Right atrium auricular region (tissue), 2 donors: Measurements from ENCODE around the gene QRSL1. TPM values are rescaled to one million over a fixed set of nuclear protein-coding genes. Genes with fewer than 3 reads are reported as not detected.

ENCODE experiments used
- DNase-seq: peaks from one replicate; pipeline ENCODE4 v3.0.0-alpha.2; 2019; ENCODE audit warnings: low spot score
- H3K27ac ChIP-seq, 2 donors: fragments of 200-600 bp; sonication (generic); 1 replicate in 1 of 2; 2 replicates in 1 of 2; pipeline ENCODE4 v1.5.1; 2016 to 2019
- H3K27me3 ChIP-seq, 2 donors: fragments of 200-600 bp; sonication (generic); one replicate each; pipeline versions ENCODE4 v1.5.1 to v1.6.0; 2017 to 2019
- H3K36me3 ChIP-seq: fragments of 200-600 bp; sonication (generic); one replicate; pipeline ENCODE4 v1.5.1; 2016
- H3K4me1 ChIP-seq, 2 donors: fragments of 200-600 bp; sonication (generic); one replicate each; pipeline versions ENCODE4 v1.5.1 to v1.6.0; 2017 to 2019
- H3K4me3 ChIP-seq, 2 donors: fragments of 200-600 bp; sonication (generic); 1 replicate in 1 of 2; 2 replicates in 1 of 2; pipeline ENCODE4 v1.5.1; 2017 to 2019; ENCODE audit warnings: mild to moderate bottlenecking in 1 of 2, moderate library complexity in 1 of 2
- H3K9me3 ChIP-seq, 2 donors: fragments of 200-600 bp; sonication (generic); one replicate each; pipeline ENCODE4 v1.5.1; 2019
- total RNA-seq, 2 donors: library from RNA; depleted of rRNA; stranded (reverse); fragments of >200 nt; gene quantifications; one replicate each; pipeline ENCODE4 v1.1.0, GENCODE V29; 2016
- TF ChIP-seq, protein P1 (sequence below), 2 donors: fragments of 200-600 bp; sonication (generic); IDR thresholded peaks; one replicate each; pipeline ENCODE4 v1.5.1; 2019; ENCODE audit warnings: antibody characterized with exemption in 2 of 2

The QRSL1 gene
- total RNA-seq, 2 donors from 2014 or later = 7.0 to 17.1 TPM

DNA sequence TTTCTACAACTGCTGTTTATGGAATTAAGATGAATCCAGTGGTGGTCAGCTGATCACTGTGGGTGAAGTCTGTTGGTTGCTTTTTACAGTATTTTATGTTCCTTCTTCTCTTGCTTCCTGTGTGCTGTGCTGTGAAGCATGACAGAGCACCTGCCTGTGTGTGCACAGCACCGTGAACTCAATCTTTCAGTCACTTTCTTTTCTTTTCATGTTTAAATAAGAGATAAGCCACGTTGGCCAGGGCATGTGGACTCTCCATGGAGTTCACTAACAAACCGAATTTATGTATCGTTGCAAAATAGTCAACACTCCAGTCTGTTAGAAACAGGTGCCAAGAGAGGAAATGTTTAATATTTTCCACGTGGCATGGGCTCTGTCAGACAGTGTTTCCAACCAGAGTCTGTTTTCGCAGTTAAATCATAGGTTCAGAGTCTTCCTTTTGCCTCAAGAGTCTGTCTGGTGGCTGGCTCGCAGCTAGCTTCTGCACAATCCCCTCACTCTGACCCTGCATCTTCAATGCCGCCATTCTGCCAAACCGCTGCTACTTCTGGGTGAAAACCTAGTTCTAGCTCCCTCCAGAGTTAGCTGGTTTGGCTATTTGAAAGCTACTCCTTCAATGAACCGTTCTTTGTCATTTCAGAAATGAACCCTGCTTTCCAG lies 73.2 kb downstream of the QRSL1 start:
- no peaks in the 10 kb centered on the region for H3K4me1 ChIP-seq
- TF ChIP-seq, protein P1, sequence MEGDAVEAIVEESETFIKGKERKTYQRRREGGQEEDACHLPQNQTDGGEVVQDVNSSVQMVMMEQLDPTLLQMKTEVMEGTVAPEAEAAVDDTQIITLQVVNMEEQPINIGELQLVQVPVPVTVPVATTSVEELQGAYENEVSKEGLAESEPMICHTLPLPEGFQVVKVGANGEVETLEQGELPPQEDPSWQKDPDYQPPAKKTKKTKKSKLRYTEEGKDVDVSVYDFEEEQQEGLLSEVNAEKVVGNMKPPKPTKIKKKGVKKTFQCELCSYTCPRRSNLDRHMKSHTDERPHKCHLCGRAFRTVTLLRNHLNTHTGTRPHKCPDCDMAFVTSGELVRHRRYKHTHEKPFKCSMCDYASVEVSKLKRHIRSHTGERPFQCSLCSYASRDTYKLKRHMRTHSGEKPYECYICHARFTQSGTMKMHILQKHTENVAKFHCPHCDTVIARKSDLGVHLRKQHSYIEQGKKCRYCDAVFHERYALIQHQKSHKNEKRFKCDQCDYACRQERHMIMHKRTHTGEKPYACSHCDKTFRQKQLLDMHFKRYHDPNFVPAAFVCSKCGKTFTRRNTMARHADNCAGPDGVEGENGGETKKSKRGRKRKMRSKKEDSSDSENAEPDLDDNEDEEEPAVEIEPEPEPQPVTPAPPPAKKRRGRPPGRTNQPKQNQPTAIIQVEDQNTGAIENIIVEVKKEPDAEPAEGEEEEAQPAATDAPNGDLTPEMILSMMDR (IDR thresholded peaks at IDR 0.05) = no peak

DNA sequence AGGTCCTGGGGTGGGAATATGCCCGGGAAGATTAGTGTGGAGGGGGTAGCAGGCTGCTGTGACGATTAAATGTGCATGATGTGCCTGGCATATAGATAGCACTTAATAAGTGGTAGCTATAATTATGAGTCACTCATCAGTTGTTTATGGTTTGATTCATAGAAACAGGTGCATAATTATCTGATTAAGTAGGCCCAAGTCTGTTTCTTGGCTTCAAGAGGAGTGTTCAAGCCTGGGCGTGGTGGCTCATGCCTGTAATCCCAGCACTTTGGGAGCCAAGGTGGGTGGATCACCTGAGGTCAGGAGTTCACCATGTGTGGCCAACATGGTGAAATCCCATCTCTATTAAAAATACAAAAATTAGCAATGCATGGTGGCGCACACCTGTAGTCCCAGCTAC lies 74.9 kb downstream of the QRSL1 start:
- Histone ChIP-seq H3K27ac (no peak overlapping the region), H3K36me3 (no peaks in the 10 kb centered on the region), H3K4me1 (no peaks in the 10 kb centered on the region), H3K9me3 (no peaks in the 10 kb centered on the region), H3K27me3 (no peaks in the 10 kb centered on the region), H3K4me3 (no peak overlapping the region)
- TF ChIP-seq, protein P1 (IDR thresholded peaks at IDR 0.05) = no peak
- DNase-seq = no peak

More for the DNA sequence above, 73.2 kb downstream of the QRSL1 start:
- Histone ChIP-seq H3K4me3 (no peak overlapping the region), H3K36me3 (no peaks in the 10 kb centered on the region), H3K27me3 (no peaks in the 10 kb centered on the region), H3K27ac (no peak overlapping the region), H3K9me3 (no peaks in the 10 kb centered on the region)
- DNase-seq = no peak

DNA sequence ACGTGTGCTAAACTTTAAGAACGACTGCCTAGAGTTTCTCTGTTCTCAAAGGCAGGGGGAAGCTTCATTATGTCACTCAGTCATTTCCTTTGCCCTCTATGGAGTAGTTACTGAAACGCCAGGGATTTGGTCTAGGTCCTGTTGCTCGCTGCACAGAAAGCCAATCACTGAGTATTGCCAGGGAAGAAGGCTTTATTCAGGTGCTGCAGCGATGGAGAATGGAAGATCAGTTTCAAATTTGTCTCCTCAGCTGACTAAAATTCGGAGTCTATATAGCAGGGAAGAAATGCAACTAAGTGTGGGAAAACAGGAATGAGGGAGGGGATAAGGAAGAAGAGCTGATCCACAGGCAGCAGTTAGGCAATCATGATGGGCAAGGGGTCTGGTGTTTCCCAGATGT lies 75.8 kb downstream of the QRSL1 start:
- no peaks in the 10 kb centered on the region for H3K36me3 ChIP-seq

DNA sequence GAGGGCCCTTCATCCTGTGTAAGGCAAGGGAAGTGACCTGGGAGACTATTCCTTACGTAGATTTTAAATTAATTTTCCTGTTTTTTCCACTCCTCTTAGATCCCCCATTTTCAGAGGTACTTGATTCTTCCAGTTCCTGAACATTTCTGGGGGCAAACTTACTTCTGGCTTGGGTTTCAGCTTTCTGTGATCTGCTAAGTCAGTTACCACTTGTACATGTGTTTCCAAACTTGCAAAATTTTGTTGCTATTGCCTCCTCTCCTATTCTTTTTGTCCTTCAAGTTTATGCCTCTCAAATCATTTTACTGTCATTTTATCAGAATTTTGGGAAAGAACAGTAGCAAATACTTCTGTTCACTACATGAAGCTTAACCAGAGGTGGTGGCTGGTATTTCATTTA lies 81.2 kb downstream of the QRSL1 start:
- DNase-seq = no peak
- no peak overlapping the region for H3K27ac ChIP-seq
- H3K27me3 ChIP-seq = no peaks in the 10 kb centered on the region
- H3K4me3 ChIP-seq = no peak overlapping the region
- TF ChIP-seq, protein P1 (IDR thresholded peaks at IDR 0.05) = no peak
- H3K4me1 ChIP-seq = no peaks in the 10 kb centered on the region
- no peaks in the 10 kb centered on the region for H3K36me3 ChIP-seq
- no peaks in the 10 kb centered on the region for H3K9me3 ChIP-seq

More for the DNA sequence above, 75.8 kb downstream of the QRSL1 start:
- Histone ChIP-seq H3K27me3 (no peaks in the 10 kb centered on the region), H3K4me3 (no peak overlapping the region), H3K9me3 (no peaks in the 10 kb centered on the region), H3K27ac (no peak overlapping the region), H3K4me1 (no peaks in the 10 kb centered on the region)
- DNase-seq = no peak
- TF ChIP-seq, protein P1 (IDR thresholded peaks at IDR 0.05) = no peak

DNA sequence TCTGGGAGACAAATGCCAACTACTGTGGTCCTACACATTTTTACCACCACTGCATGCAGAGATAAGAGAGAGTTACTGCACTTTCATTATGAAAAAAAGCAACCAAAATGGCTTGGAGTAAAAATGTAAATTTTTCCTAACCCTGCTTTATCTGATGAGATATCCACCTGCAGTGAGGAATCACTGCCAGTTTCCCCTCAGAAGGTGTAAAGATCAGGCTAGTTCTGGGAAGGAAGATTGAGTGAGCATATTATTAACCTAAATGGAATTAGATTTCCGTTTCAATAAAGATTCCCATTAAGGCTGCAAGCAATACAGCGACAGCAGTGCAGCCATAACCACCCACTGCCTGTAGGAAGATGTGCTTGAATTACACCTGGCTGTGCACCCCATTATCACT lies 84.9 kb downstream of the QRSL1 start:
- Histone ChIP-seq H3K36me3 (no peaks in the 10 kb centered on the region), H3K4me1 (no peaks in the 10 kb centered on the region), H3K27ac (no peak overlapping the region), H3K4me3 (no peak overlapping the region), H3K27me3 (no peaks in the 10 kb centered on the region), H3K9me3 (no peaks in the 10 kb centered on the region)
- no peak for DNase-seq
- TF ChIP-seq, protein P1 (IDR thresholded peaks at IDR 0.05) = no peak

DNA sequence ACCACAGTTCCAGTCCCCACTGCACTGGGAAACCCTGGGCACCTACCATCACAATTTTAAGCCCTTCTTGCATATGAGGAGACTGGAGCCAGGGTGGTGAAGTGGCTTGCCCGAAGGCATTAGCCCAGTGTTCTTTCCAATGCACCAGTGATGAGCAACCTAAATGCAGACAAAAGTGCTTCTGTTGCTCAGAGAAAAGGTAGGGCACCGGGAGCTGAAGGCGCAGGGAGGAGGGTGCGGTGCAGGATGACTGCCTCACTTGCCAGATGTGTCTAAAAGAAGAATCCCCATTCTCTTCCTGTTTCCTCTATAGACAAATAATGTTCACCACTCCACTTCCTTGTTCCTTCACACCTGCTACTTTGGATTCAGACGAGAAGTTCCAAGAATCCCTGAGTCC lies 86.5 kb downstream of the QRSL1 start:
- Histone ChIP-seq H3K4me1 (no peaks in the 10 kb centered on the region), H3K27me3 (no peaks in the 10 kb centered on the region), H3K9me3 (no peaks in the 10 kb centered on the region), H3K27ac (no peak overlapping the region), H3K4me3 (no peak overlapping the region), H3K36me3 (no peaks in the 10 kb centered on the region)
- TF ChIP-seq, protein P1 (IDR thresholded peaks at IDR 0.05) = no peak
- no peak for DNase-seq
